BJ (cell line): ENCODE measurements around the gene CIDEA. TPM values are rescaled to one million over a fixed set of nuclear protein-coding genes. Genes with fewer than 3 reads are reported as not detected.

ENCODE experiments used
- CTCF ChIA-PET: fragments of 350-600 bp; formaldehyde crosslinking; extraction: SDS; loops from one replicate; lab custom pipeline; 2021; ENCODE audit warnings: antibody characterized with exemption, inconsistent platforms; lab: Yijun Ruan, JAX
- POLR2A ChIA-PET: fragments of 300-600 bp; sonication (Branson Sonifier 250); formaldehyde crosslinking; extraction: SDS; loops from one replicate; lab custom pipeline; 2021; ENCODE audit warnings: antibody characterized with exemption; lab: Charles Lee
- DNase-seq: peaks from one replicate; pipeline ENCODE4 v3.0.0-alpha.2; 2011; ENCODE audit warnings: low read depth
- H3K27me3 ChIP-seq: 2 replicates; pipeline ENCODE4 v1.6.0; 2011; ENCODE audit warnings: low read length; ENCODE audit not compliant: control insufficient read depth, insufficient read depth
- H3K36me3 ChIP-seq: 2 replicates; pipeline ENCODE4 v1.5.1; 2011; ENCODE audit warnings: low read length; ENCODE audit not compliant: control insufficient read depth, insufficient read depth
- H3K4me3 ChIP-seq: 2 replicates; pipeline ENCODE4 v1.5.1; 2011; ENCODE audit warnings: low read depth, mild to moderate bottlenecking, control low read depth, low read length
- CTCF ChIP-seq: IDR thresholded peaks from 2 replicates; pipeline ENCODE4 v1.5.1; 2011; ENCODE audit warnings: low read depth, mild to moderate bottlenecking, control low read depth, inconsistent platforms, low read length, moderate library complexity; ENCODE audit not compliant: insufficient read depth
- polyA plus RNA-seq: library from polyadenylated mRNA; depleted of rRNA; stranded (reverse); fragments of >200 nt; gene quantifications from 2 replicates; pipeline ENCODE4 v1.2.3, GENCODE V29; 2011

CIDEA gene
- polyA plus RNA-seq, 1 experiment, result not detected

DNA sequence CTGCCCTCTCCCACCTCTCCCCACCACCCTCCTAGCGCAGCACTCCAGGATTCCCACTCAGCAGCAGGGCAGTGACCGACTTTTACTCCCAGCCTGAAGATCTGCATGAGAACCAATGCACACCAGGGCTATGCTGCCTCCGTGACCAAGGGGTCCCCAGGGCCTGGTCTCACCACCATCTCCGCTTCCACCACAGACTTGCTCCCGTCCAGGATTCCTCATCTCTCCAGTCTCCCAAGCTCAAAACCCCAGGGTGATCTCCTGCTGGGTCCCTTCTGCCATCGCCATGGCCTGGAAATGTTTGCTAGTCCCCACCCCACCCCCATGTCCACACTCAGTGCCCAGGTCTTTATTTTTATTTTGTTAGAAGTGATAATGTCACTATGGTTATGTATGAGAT, 2.1 kb upstream of the CIDEA start:
- H3K27me3 ChIP-seq, result peaks cover 31% of the 10 kb centered on the region
- no peak for TF ChIP-seq CTCF
- DNase-seq, result no peak
- CTCF ChIA-PET, result interaction anchor here (1.0 to 1.7 kb wide), 3 partner anchors 15 to 20 kb away, joined by 3 to 4 read pairs (median 3); no protein-coding TSS in a partner anchor
- no peak overlapping the region for H3K4me3 ChIP-seq
- no peaks in the 10 kb centered on the region for H3K36me3 ChIP-seq
- POLR2A ChIA-PET, result no interaction called here

GRCh38 chr18:12253027-12253426, 1.1 kb upstream of the CIDEA start:
- no peak for TF ChIP-seq CTCF
- DNase-seq, result no peak
- H3K4me3 ChIP-seq, result no peak overlapping the region
- ChIA-PET CTCF (interaction anchor here (0.8 to 1.7 kb wide), 3 partner anchors 16 to 20 kb away, joined by 3 to 4 read pairs (median 4); no protein-coding TSS in a partner anchor), POLR2A (no interaction called here)
- H3K36me3 ChIP-seq, result no peaks in the 10 kb centered on the region
- H3K27me3 ChIP-seq, result peaks cover 30% of the 10 kb centered on the region

DNA sequence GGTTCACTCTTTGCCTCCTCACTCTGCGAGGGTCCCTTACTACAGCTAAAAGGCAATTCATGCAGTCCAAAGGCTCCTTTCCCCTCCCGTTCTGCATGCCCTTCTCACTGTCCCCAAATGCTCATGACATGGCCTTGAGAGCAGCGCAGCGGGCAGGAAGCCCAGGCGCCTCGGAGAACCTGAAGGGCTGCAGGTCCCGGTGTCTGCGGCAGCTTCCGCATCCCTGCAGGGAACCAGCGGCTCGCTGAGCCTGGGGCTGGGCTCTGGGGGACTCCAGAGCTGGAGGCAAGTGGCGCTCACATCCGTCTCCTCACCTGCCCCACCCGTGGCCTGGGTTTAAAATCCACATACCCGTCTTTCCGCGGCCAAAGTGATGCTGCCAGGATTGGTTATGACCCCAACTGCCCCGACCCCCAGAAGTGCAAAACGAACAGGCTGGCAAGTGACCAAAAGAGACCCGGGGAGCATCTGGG, 462 bp upstream of the CIDEA start:
- CTCF ChIA-PET, result interaction anchor here (1.7 kb wide), 1 partner anchor 18 kb away, joined by 4 read pairs; no protein-coding TSS in a partner anchor
- TF ChIP-seq CTCF, result no peak
- POLR2A ChIA-PET, result no interaction called here
- Histone ChIP-seq H3K4me3 (peak overlapping the region; percentile 18), H3K27me3 (peaks cover 28% of the 10 kb centered on the region), H3K36me3 (no peaks in the 10 kb centered on the region)
- no peak for DNase-seq

DNA sequence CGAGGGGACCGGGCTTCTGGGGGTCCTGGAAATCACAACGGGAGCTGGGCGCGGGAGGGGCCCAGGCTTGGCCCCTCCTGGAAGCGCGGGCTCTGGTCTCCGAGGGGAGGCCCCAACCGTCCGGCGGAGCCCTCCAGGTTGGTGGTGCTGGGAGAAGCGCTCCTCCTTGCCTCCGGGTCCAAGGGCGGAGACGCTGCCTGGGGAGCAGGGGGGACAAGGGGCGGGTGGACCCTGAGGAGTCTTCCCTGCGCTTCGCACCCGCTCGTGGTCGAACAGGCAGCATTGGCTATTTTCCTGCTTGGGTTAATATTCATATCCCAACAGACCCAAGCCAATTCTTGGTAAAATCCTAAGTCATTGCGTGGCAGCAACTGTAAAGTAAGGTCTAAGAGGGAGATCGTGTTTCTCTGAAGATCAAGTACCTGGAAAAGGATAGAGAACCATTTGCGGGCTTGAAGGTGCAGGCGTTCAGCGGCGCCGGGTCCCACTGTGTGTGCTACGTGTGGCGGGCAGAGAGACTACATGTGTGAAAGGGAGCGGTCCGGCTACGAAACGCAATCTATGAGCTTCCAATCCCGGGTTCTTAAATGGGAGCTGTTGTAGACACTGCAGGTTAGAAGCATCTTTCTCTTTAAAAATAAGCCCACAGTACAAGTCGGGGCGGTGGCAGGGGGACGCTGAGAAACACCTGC, 805 bp downstream of the CIDEA start:
- Histone ChIP-seq H3K36me3 (no peaks in the 10 kb centered on the region), H3K27me3 (peaks cover 26% of the 10 kb centered on the region), H3K4me3 (no peak overlapping the region)
- no peak for TF ChIP-seq CTCF
- no peak for DNase-seq
- ChIA-PET POLR2A (interaction anchor here (0.7 kb wide), 1 partner anchor 58 kb away, joined by 4 read pairs; no protein-coding TSS in a partner anchor), CTCF (interaction anchor here (0.6 to 2.6 kb wide), 3 partner anchors 10 to 18 kb away, joined by 3 to 9 read pairs (median 7); no protein-coding TSS in a partner anchor)

GRCh38 chr18:12255626-12256026, 1.5 kb downstream of the CIDEA start:
- Histone ChIP-seq H3K36me3 (no peaks in the 10 kb centered on the region), H3K27me3 (peaks cover 28% of the 10 kb centered on the region), H3K4me3 (no peak overlapping the region)
- TF ChIP-seq CTCF, result no peak
- no peak for DNase-seq
- POLR2A ChIA-PET, result interaction anchor here (0.7 kb wide), 1 partner anchor 57 kb away, joined by 4 read pairs; no protein-coding TSS in a partner anchor
- CTCF ChIA-PET, result interaction anchor here (0.6 to 2.6 kb wide), 3 partner anchors 9 to 17 kb away, joined by 3 to 9 read pairs (median 7); no protein-coding TSS in a partner anchor
